Epithelial cell of prostate (primary cell): ENCODE results near the gene ZXDA.

Experiments used
- DNase-seq: peaks from one replicate; pipeline ENCODE4 v3.0.0-alpha.2; 2011; ENCODE audit warnings: low read depth, low spot score
- H3K27ac ChIP-seq: fragments of 450-650 bp; 2 replicates; pipeline ENCODE4 v1.5.1; 2017; ENCODE audit warnings: mild to moderate bottlenecking

ZXDA gene

DNA sequence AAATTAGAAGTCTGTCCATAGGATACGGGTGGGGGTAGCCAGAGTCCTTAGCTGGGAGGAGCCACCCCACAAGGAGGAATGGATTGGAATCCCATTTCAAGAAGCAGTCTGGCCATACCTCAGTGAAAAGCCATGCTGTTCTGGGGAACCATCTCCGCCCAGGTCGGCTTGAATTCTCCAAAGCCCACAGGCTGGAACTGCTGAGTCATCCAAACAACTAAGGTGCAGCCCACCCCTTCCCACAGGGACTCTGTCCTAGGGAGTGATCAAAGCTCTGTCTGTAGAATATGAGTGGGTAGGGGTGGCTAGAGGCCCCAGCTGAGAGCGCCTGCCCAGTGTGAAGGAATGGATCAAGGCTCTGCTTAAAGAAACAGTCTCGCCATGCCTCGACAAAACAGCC is 38.8 kb downstream of the ZXDA start:
- H3K27ac ChIP-seq: no peak overlapping the region
- no peak for DNase-seq
